LNCAP (cell line): ENCODE data around the gene ABHD11.

Experiments used
- CTCF ChIP-seq: fragments of 450-650 bp; IDR thresholded peaks from 2 replicates; pipeline ENCODE4 v1.5.1; 2017; ENCODE audit warnings: mild to moderate bottlenecking

The ABHD11 gene

GRCh38 chr7:73719806-73720169 lies 18.8 kb downstream of the ABHD11 start:
- TF ChIP-seq CTCF, result no peak

GRCh38 chr7:73718905-73719805 lies 19.4 kb downstream of the ABHD11 start, which contains the start of gene STX1A:
TSS of gene STX1A (minus strand) at chr7:73719669. CDS start at chr7:73719631, 38 bp downstream.
- no peak; the same call in 1 of the 2 replicates for TF ChIP-seq CTCF

- no peak for TF ChIP-seq CTCF
Observed at GRCh38 chr7:73718438-73718881, 20.1 kb downstream of the ABHD11 start.

- no peak for TF ChIP-seq CTCF
Observed at GRCh38 chr7:73717991-73718405, 20.6 kb downstream of the ABHD11 start.

- TF ChIP-seq CTCF, result no peak
Observed at GRCh38 chr7:73717025-73717807, 21.4 kb downstream of the ABHD11 start.

GRCh38 chr7:73716318-73716890 lies 22.2 kb downstream of the ABHD11 start:
- no peak for TF ChIP-seq CTCF

GRCh38 chr7:73715648-73716317 lies 22.8 kb downstream of the ABHD11 start:
- no peak for TF ChIP-seq CTCF
